Measurements from ENCODE around the gene NR2C2AP. TPM values are rescaled to one million over a fixed set of nuclear protein-coding genes. Genes with fewer than 3 reads are reported as not detected.

NR2C2AP gene
- total and polyA plus RNA-seq, 2 of the 13 experiments (the other 11 are each of a cell fraction or from before 2014, with no cell fraction given), result 12.2 to 26.8 TPM

DNA sequence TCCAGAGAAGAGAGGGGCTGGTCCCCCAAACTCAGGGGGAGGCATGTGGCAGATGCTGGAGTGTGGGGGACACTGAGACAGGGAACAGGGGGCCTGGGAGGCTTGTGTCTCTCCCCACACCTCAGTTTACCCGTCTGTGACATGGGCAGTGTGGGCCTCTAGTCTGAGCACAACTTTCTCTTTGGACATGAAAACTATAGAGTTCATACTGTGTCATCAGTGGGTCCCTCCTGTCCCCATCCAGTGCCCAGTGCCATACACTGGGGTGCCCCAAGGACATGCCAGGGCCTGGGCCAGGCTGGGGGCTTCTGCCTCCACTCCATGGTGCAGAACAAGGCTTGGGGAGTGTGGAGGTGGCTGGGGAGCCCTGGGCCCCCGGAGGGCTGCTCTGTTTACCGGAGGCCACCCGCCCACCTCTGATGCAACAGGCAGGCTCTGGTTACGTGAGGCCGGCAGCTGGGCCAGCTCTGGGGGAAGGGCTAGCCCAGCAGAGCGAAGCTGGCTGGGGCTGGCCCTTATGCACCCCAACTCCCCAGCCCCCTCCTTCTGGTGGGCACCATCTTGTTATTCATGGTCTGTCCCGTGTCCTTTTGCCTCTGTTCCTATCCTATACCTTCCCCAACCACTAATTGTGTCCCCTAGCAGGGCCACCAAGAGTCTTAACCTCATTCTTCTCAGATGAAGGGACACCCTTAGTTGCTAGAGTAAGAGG is 31.2 kb downstream of the NR2C2AP start (continued):
- TF ChIP-seq ATF5 (CRISPR knock-in tag; IDR thresholded peaks at IDR 0.05; ENCODE audit: low read depth), result no peak
- peak; percentile 48; the same call in 1 of the 2 replicates for TF ChIP-seq ZFX (CRISPR knock-in tag; IDR thresholded peaks at IDR 0.05; ENCODE audit: low read depth)
- no peak for TF ChIP-seq ZNF703 (CRISPR knock-in tag; IDR thresholded peaks at IDR 0.05; ENCODE audit: borderline replicate concordance)
- TF ChIP-seq, protein P1, sequence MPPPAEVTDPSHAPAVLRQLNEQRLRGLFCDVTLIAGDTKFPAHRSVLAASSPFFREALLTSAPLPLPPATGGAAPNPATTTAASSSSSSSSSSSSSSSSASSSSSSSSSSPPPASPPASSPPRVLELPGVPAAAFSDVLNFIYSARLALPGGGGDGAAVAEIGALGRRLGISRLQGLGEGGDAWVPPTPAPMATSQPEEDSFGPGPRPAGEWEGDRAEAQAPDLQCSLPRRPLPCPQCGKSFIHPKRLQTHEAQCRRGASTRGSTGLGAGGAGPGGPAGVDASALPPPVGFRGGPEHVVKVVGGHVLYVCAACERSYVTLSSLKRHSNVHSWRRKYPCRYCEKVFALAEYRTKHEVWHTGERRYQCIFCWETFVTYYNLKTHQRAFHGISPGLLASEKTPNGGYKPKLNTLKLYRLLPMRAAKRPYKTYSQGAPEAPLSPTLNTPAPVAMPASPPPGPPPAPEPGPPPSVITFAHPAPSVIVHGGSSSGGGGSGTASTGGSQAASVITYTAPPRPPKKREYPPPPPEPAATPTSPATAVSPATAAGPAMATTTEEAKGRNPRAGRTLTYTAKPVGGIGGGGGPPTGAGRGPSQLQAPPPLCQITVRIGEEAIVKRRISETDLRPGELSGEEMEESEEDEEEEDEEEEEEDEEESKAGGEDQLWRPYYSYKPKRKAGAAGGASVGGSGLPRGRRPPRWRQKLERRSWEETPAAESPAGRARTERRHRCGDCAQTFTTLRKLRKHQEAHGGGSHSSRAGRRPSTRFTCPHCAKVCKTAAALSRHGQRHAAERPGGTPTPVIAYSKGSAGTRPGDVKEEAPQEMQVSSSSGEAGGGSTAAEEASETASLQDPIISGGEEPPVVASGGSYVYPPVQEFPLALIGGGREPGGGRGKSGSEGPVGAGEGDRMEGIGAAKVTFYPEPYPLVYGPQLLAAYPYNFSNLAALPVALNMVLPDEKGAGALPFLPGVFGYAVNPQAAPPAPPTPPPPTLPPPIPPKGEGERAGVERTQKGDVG (CRISPR knock-in tag; IDR thresholded peaks at IDR 0.05; ENCODE audit: borderline replicate concordance), result 0 out of 2 replicates have a peak, but pooled peaks have one; percentile 34
- no peak for TF ChIP-seq ZNF841 (CRISPR knock-in tag; IDR thresholded peaks at IDR 0.05; ENCODE audit: borderline replicate concordance)
- TF ChIP-seq BORCS8-MEF2B (CRISPR knock-in tag; IDR thresholded peaks at IDR 0.05), result peak; percentile 52; the same call in 1 of the 2 replicates
- peak; percentile 39 for TF ChIP-seq YY1 (IDR thresholded peaks at IDR 0.05; ENCODE audit: insufficient read depth, insufficient replicate concordance, low read depth, low read length)
- TF ChIP-seq, protein P2, sequence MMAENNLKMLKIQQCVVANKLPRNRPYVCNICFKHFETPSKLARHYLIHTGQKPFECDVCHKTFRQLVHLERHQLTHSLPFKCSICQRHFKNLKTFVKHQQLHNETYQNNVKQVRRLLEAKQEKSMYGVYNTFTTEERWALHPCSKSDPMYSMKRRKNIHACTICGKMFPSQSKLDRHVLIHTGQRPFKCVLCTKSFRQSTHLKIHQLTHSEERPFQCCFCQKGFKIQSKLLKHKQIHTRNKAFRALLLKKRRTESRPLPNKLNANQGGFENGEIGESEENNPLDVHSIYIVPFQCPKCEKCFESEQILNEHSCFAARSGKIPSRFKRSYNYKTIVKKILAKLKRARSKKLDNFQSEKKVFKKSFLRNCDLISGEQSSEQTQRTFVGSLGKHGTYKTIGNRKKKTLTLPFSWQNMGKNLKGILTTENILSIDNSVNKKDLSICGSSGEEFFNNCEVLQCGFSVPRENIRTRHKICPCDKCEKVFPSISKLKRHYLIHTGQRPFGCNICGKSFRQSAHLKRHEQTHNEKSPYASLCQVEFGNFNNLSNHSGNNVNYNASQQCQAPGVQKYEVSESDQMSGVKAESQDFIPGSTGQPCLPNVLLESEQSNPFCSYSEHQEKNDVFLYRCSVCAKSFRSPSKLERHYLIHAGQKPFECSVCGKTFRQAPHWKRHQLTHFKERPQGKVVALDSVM (CRISPR knock-in tag; IDR thresholded peaks at IDR 0.05), result peak; percentile 73
- TF ChIP-seq ATM (IDR thresholded peaks at IDR 0.05; ENCODE audit: borderline replicate concordance), result no peak
- TF ChIP-seq THAP11 (CRISPR knock-in tag; IDR thresholded peaks at IDR 0.05), result peak; percentile 72
- no peak for TF ChIP-seq DR1 (CRISPR knock-in tag; IDR thresholded peaks at IDR 0.05)
- no peak for TF ChIP-seq ZFP36 (IDR thresholded peaks at IDR 0.05; ENCODE audit: borderline replicate concordance, low read depth, low read length, partially characterized antibody)
- TF ChIP-seq THAP8 (CRISPR knock-in tag; IDR thresholded peaks at IDR 0.05; ENCODE audit: borderline replicate concordance), result no peak
- TF ChIP-seq CHD2 (IDR thresholded peaks at IDR 0.05; ENCODE audit: low read depth, low read length), result no peak
- TF ChIP-seq CEBPZ (IDR thresholded peaks at IDR 0.05; ENCODE audit: low read length), result no peak
- no peak for TF ChIP-seq TBP (CRISPR knock-in tag; IDR thresholded peaks at IDR 0.05)
- no peak for TF ChIP-seq ZNF557 (CRISPR knock-in tag; IDR thresholded peaks at IDR 0.05)
- peak; percentile 51 for TF ChIP-seq TEAD3 (CRISPR knock-in tag; optimal IDR thresholded peaks at IDR 0.05; ENCODE audit: borderline replicate concordance)

Data from HepG2 (cell line).